ENCODE measurements around the gene MDK.

MDK gene

DNA sequence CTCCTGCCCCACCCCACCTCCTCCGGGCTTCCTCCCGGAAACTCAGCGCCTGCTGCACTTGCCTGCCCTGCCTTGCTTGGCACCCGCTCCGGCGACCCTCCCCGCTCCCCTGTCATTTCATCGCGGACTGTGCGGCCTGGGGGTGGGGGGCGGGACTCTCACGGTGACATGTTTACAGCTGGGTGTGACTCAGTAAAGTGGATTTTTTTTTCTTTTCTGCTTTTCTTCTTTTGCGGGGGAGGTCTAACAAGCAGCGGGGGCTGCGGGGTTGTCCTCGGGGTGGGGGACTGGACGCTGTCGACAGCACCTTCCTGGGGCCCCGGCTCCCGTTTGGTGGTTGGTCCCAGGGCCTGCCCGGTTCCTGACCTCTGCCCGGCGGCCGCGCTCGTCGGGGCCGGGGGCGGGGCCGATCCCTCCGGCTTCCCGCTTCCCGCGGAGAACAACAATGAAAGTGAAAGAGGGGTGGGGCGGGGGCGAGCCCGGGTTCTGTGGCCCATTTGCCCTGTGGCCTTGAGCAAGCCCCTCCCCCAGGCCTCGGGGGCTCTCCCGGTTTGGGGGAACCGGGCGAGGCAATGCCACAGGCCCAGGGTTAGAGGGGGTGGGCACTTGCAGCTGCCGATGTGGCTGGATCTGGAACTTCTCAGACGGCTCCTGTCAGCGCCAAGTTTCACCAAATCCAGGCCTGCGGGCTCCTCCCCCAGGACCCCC lies 975 bp upstream of the MDK start (continued):
- TF ChIP-seq, protein P1, sequence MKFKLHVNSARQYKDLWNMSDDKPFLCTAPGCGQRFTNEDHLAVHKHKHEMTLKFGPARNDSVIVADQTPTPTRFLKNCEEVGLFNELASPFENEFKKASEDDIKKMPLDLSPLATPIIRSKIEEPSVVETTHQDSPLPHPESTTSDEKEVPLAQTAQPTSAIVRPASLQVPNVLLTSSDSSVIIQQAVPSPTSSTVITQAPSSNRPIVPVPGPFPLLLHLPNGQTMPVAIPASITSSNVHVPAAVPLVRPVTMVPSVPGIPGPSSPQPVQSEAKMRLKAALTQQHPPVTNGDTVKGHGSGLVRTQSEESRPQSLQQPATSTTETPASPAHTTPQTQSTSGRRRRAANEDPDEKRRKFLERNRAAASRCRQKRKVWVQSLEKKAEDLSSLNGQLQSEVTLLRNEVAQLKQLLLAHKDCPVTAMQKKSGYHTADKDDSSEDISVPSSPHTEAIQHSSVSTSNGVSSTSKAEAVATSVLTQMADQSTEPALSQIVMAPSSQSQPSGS (tag by site-specific recombination; IDR thresholded peaks at IDR 0.05; ENCODE audit: low read depth) = no peak
- no peak for TF ChIP-seq ZBTB21 (tag by site-specific recombination; IDR thresholded peaks at IDR 0.05)
- TF ChIP-seq YY1 (tag by site-specific recombination; IDR thresholded peaks at IDR 0.05) = no peak
- TF ChIP-seq ZNF155 (tag by site-specific recombination; IDR thresholded peaks at IDR 0.05) = no peak
- TF ChIP-seq ZNF391 (tag by site-specific recombination; IDR thresholded peaks at IDR 0.05; ENCODE audit: borderline replicate concordance, low read depth) = no peak
- TF ChIP-seq RBAK (tag by site-specific recombination; IDR thresholded peaks at IDR 0.05) = no peak
- TF ChIP-seq, protein P2, sequence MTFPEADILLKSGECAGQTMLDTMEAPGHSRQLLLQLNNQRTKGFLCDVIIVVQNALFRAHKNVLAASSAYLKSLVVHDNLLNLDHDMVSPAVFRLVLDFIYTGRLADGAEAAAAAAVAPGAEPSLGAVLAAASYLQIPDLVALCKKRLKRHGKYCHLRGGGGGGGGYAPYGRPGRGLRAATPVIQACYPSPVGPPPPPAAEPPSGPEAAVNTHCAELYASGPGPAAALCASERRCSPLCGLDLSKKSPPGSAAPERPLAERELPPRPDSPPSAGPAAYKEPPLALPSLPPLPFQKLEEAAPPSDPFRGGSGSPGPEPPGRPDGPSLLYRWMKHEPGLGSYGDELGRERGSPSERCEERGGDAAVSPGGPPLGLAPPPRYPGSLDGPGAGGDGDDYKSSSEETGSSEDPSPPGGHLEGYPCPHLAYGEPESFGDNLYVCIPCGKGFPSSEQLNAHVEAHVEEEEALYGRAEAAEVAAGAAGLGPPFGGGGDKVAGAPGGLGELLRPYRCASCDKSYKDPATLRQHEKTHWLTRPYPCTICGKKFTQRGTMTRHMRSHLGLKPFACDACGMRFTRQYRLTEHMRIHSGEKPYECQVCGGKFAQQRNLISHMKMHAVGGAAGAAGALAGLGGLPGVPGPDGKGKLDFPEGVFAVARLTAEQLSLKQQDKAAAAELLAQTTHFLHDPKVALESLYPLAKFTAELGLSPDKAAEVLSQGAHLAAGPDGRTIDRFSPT (tag by site-specific recombination; IDR thresholded peaks at IDR 0.05) = no peak; the same call in 1 of the 2 replicates
- no peak for TF ChIP-seq AEBP2 (tag by site-specific recombination; IDR thresholded peaks at IDR 0.05; ENCODE audit: borderline replicate concordance)
- TF ChIP-seq ZNF146 (tag by site-specific recombination; IDR thresholded peaks at IDR 0.05) = no peak
- no peak for TF ChIP-seq ZNF169 (tag by site-specific recombination; IDR thresholded peaks at IDR 0.05)
- TF ChIP-seq ZNF350 (tag by site-specific recombination; IDR thresholded peaks at IDR 0.05) = no peak
- TF ChIP-seq ZNF768 (tag by site-specific recombination; IDR thresholded peaks at IDR 0.05) = no peak
- TF ChIP-seq ZNF776 (tag by site-specific recombination; IDR thresholded peaks at IDR 0.05; ENCODE audit: borderline replicate concordance) = no peak
- TF ChIP-seq SCRT2 (tag by site-specific recombination; IDR thresholded peaks at IDR 0.05) = no peak
- TF ChIP-seq ZNF677 (tag by site-specific recombination; IDR thresholded peaks at IDR 0.05) = no peak
- TF ChIP-seq ZNF518A (tag by site-specific recombination; conservative IDR thresholded peaks at IDR 0.05; ENCODE audit: low read depth) = no peak
- TF ChIP-seq, protein P3, sequence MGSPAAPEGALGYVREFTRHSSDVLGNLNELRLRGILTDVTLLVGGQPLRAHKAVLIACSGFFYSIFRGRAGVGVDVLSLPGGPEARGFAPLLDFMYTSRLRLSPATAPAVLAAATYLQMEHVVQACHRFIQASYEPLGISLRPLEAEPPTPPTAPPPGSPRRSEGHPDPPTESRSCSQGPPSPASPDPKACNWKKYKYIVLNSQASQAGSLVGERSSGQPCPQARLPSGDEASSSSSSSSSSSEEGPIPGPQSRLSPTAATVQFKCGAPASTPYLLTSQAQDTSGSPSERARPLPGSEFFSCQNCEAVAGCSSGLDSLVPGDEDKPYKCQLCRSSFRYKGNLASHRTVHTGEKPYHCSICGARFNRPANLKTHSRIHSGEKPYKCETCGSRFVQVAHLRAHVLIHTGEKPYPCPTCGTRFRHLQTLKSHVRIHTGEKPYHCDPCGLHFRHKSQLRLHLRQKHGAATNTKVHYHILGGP (tag by site-specific recombination; IDR thresholded peaks at IDR 0.05) = no peak
- no peak for TF ChIP-seq ZNF521 (tag by site-specific recombination; IDR thresholded peaks at IDR 0.05)
- TF ChIP-seq ZNF558 (tag by site-specific recombination; IDR thresholded peaks at IDR 0.05) = no peak
- no peak for TF ChIP-seq TCF7L2 (IDR thresholded peaks at IDR 0.05; ENCODE audit: borderline replicate concordance, low read depth, low read length)
- TF ChIP-seq, protein P4, sequence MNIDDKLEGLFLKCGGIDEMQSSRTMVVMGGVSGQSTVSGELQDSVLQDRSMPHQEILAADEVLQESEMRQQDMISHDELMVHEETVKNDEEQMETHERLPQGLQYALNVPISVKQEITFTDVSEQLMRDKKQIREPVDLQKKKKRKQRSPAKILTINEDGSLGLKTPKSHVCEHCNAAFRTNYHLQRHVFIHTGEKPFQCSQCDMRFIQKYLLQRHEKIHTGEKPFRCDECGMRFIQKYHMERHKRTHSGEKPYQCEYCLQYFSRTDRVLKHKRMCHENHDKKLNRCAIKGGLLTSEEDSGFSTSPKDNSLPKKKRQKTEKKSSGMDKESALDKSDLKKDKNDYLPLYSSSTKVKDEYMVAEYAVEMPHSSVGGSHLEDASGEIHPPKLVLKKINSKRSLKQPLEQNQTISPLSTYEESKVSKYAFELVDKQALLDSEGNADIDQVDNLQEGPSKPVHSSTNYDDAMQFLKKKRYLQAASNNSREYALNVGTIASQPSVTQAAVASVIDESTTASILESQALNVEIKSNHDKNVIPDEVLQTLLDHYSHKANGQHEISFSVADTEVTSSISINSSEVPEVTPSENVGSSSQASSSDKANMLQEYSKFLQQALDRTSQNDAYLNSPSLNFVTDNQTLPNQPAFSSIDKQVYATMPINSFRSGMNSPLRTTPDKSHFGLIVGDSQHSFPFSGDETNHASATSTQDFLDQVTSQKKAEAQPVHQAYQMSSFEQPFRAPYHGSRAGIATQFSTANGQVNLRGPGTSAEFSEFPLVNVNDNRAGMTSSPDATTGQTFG (tag by site-specific recombination; IDR thresholded peaks at IDR 0.05; ENCODE audit: borderline replicate concordance) = no peak
- TF ChIP-seq ZNF473 (tag by site-specific recombination; IDR thresholded peaks at IDR 0.05) = no peak
- no peak for TF ChIP-seq ZNF792 (tag by site-specific recombination; IDR thresholded peaks at IDR 0.05)
- no peak for TF ChIP-seq ZNF560 (tag by site-specific recombination; IDR thresholded peaks at IDR 0.05; ENCODE audit: borderline replicate concordance)
- no peak for TF ChIP-seq SCRT1 (tag by site-specific recombination; IDR thresholded peaks at IDR 0.05; ENCODE audit: borderline replicate concordance)
- TF ChIP-seq PRDM1 (tag by site-specific recombination; IDR thresholded peaks at IDR 0.05) = 0 out of 2 replicates have a peak, but pooled peaks have one; percentile 5
